HEK293 (cell line): ENCODE data around the gene IL1RAPL1.

Experiments used
- EGR2 ChIP-seq: fragments of 450-650 bp; formaldehyde crosslinking; IDR thresholded peaks from 2 replicates; pipeline ENCODE4 v1.5.1; 2016; ENCODE audit warnings: low read depth, missing biosample characterization, missing genetic modification characterization
- PRDM10 ChIP-seq: fragments of 450-650 bp; formaldehyde crosslinking; IDR thresholded peaks from 2 replicates; pipeline ENCODE4 v1.5.1; 2016; ENCODE audit warnings: missing biosample characterization, missing genetic modification characterization
- SP2 ChIP-seq: fragments of 450-650 bp; formaldehyde crosslinking; IDR thresholded peaks from 2 replicates; pipeline ENCODE4 v1.5.1; 2016; ENCODE audit warnings: missing biosample characterization, missing genetic modification characterization
- YY1 ChIP-seq: fragments of 450-650 bp; formaldehyde crosslinking; IDR thresholded peaks from 2 replicates; pipeline ENCODE4 v1.5.1; 2018; ENCODE audit warnings: missing biosample characterization, missing genetic modification characterization
- ZFHX2 ChIP-seq: fragments of 450-650 bp; formaldehyde crosslinking; conservative IDR thresholded peaks from 2 replicates; pipeline ENCODE4 v1.5.1; 2016; ENCODE audit warnings: missing biosample characterization, missing genetic modification characterization
- ZNF274 ChIP-seq, 2 experiments: fragments of 200-500 bp in 1 of 2; fragments of 450-650 bp in 1 of 2; sonication (Bioruptor generic) in 1 of 2; formaldehyde crosslinking in 1 of 2; IDR thresholded peaks; 2 replicates each; pipeline versions ENCODE4 v1.5.1 to v1.6.1; 2014 to 2016; ENCODE audit warnings: borderline replicate concordance in 1 of 2, inconsistent platforms in 1 of 2, low read length in 1 of 2, missing biosample characterization in 1 of 2, missing genetic modification characterization in 1 of 2
- ZNF610 ChIP-seq: fragments of 450-650 bp; formaldehyde crosslinking; IDR thresholded peaks from 2 replicates; pipeline ENCODE4 v1.5.1; 2016; ENCODE audit warnings: missing biosample characterization, missing genetic modification characterization, borderline replicate concordance
- TF ChIP-seq, protein P1 (sequence below): fragments of 450-650 bp; formaldehyde crosslinking; IDR thresholded peaks from 2 replicates; pipeline ENCODE4 v1.5.1; 2016; ENCODE audit warnings: missing biosample characterization, missing genetic modification characterization
- TF ChIP-seq, protein P2 (sequence below): fragments of 450-650 bp; formaldehyde crosslinking; IDR thresholded peaks from 2 replicates; pipeline ENCODE4 v1.5.1; 2016; ENCODE audit warnings: missing biosample characterization, missing genetic modification characterization

GRCh38 chrX:28889591-28890090 is 302.4 kb downstream of the IL1RAPL1 start:
- TF ChIP-seq YY1 (tag by site-specific recombination), result no peak
- TF ChIP-seq PRDM10 (tag by site-specific recombination), result no peak
- no peak for TF ChIP-seq ZNF274 (IDR thresholded peaks at IDR 0.05; ENCODE audit: low read length)
- TF ChIP-seq ZNF274 (tag by site-specific recombination; IDR thresholded peaks at IDR 0.05; ENCODE audit: borderline replicate concordance), result no peak
- no peak for TF ChIP-seq ZNF610
- TF ChIP-seq, protein P1, sequence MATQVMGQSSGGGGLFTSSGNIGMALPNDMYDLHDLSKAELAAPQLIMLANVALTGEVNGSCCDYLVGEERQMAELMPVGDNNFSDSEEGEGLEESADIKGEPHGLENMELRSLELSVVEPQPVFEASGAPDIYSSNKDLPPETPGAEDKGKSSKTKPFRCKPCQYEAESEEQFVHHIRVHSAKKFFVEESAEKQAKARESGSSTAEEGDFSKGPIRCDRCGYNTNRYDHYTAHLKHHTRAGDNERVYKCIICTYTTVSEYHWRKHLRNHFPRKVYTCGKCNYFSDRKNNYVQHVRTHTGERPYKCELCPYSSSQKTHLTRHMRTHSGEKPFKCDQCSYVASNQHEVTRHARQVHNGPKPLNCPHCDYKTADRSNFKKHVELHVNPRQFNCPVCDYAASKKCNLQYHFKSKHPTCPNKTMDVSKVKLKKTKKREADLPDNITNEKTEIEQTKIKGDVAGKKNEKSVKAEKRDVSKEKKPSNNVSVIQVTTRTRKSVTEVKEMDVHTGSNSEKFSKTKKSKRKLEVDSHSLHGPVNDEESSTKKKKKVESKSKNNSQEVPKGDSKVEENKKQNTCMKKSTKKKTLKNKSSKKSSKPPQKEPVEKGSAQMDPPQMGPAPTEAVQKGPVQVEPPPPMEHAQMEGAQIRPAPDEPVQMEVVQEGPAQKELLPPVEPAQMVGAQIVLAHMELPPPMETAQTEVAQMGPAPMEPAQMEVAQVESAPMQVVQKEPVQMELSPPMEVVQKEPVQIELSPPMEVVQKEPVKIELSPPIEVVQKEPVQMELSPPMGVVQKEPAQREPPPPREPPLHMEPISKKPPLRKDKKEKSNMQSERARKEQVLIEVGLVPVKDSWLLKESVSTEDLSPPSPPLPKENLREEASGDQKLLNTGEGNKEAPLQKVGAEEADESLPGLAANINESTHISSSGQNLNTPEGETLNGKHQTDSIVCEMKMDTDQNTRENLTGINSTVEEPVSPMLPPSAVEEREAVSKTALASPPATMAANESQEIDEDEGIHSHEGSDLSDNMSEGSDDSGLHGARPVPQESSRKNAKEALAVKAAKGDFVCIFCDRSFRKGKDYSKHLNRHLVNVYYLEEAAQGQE (tag by site-specific recombination), result no peak
- no peak for TF ChIP-seq ZFHX2 (tag by site-specific recombination)
- no peak for TF ChIP-seq EGR2 (tag by site-specific recombination)
- TF ChIP-seq SP2 (tag by site-specific recombination), result no peak
- TF ChIP-seq, protein P2, sequence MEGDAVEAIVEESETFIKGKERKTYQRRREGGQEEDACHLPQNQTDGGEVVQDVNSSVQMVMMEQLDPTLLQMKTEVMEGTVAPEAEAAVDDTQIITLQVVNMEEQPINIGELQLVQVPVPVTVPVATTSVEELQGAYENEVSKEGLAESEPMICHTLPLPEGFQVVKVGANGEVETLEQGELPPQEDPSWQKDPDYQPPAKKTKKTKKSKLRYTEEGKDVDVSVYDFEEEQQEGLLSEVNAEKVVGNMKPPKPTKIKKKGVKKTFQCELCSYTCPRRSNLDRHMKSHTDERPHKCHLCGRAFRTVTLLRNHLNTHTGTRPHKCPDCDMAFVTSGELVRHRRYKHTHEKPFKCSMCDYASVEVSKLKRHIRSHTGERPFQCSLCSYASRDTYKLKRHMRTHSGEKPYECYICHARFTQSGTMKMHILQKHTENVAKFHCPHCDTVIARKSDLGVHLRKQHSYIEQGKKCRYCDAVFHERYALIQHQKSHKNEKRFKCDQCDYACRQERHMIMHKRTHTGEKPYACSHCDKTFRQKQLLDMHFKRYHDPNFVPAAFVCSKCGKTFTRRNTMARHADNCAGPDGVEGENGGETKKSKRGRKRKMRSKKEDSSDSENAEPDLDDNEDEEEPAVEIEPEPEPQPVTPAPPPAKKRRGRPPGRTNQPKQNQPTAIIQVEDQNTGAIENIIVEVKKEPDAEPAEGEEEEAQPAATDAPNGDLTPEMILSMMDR (tag by site-specific recombination), result no peak
